Ascending aorta (tissue), 2 donors: Measurements from ENCODE around the gene MRPL51. TPM values are rescaled to one million over a fixed set of nuclear protein-coding genes. Genes with fewer than 3 reads are reported as not detected.

ENCODE experiments used
- DNase-seq, 2 donors: peaks; one replicate each; pipeline ENCODE4 v3.0.0-alpha.2; 2019; ENCODE audit warnings: low spot score in 2 of 2
- H3K27ac ChIP-seq, 2 donors: fragments of 200-600 bp; sonication (generic); one replicate each; pipeline ENCODE4 v1.5.1; 2016 to 2017; ENCODE audit warnings: mild to moderate bottlenecking in 1 of 2
- H3K27me3 ChIP-seq: fragments of 200-600 bp; sonication (generic); one replicate; pipeline ENCODE4 v1.5.1; 2017
- H3K36me3 ChIP-seq, 2 donors: fragments of 200-600 bp; sonication (generic); one replicate each; pipeline ENCODE4 v1.5.1; 2016
- H3K4me1 ChIP-seq, 2 donors: fragments of 200-600 bp; sonication (generic); one replicate each; pipeline ENCODE4 v1.5.1; 2016 to 2017; ENCODE audit warnings: mild to moderate bottlenecking in 1 of 2
- H3K4me3 ChIP-seq, 2 donors: fragments of 200-600 bp; sonication (generic); one replicate each; pipeline ENCODE4 v1.5.1; 2016 to 2017; ENCODE audit warnings: mild to moderate bottlenecking in 1 of 2
- H3K9me3 ChIP-seq, 2 donors: fragments of 200-600 bp; sonication (generic); one replicate each; pipeline ENCODE4 v1.5.1; 2016
- intact Hi-C: fragments of 100-400 bp; cut with DNase I; formaldehyde crosslinking; loops from one replicate; pipeline ENCODE4 v1.15.1; 2023
- total RNA-seq: library from RNA; depleted of rRNA; stranded (reverse); fragments of >200 nt; gene quantifications from one replicate; pipeline ENCODE4 v1.1.0, GENCODE V29; 2016
- TF ChIP-seq, protein P1 (sequence below), 3 experiments: fragments of 200-600 bp in 2 of 3; fragments of 450-650 bp in 1 of 3; sonication (generic) in 2 of 3; IDR thresholded peaks; one replicate each; pipeline ENCODE4 v1.5.1; 2016 to 2019; ENCODE audit warnings: antibody characterized with exemption in 3 of 3, mild to moderate bottlenecking in 1 of 3, moderate library complexity in 1 of 3

The MRPL51 gene
- total RNA-seq, 1 donor from 2014 or later: 112 TPM

DNA sequence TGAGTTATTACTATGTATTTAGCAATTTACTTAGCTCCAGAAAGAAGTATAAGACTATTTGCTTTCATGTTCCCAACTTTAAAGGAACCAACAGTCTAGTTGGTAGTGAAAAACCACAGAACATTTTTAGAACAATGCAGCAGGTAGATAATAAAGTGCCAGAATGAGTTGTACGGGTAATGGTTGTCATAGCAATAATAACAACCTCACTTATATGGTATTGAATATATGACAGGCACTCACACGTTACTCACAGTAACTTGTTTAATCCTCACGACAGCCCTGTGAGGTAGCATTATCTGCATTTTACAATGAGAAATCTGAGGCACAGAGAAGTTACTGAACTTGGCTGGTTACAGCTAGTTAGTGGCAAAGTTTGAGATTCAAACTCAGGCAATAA lies 30.6 kb upstream of the MRPL51 start:
- H3K27me3 ChIP-seq: no peaks in the 10 kb centered on the region
- intact Hi-C loops: no loop called here
- H3K27ac ChIP-seq: no peak overlapping the region
- peaks cover 84 to 91% of the 10 kb centered on the region in 2 donors for H3K36me3 ChIP-seq
- H3K4me1 ChIP-seq: no peaks in the 10 kb centered on the region
- H3K9me3 ChIP-seq: no peaks in the 10 kb centered on the region
- TF ChIP-seq, protein P1, sequence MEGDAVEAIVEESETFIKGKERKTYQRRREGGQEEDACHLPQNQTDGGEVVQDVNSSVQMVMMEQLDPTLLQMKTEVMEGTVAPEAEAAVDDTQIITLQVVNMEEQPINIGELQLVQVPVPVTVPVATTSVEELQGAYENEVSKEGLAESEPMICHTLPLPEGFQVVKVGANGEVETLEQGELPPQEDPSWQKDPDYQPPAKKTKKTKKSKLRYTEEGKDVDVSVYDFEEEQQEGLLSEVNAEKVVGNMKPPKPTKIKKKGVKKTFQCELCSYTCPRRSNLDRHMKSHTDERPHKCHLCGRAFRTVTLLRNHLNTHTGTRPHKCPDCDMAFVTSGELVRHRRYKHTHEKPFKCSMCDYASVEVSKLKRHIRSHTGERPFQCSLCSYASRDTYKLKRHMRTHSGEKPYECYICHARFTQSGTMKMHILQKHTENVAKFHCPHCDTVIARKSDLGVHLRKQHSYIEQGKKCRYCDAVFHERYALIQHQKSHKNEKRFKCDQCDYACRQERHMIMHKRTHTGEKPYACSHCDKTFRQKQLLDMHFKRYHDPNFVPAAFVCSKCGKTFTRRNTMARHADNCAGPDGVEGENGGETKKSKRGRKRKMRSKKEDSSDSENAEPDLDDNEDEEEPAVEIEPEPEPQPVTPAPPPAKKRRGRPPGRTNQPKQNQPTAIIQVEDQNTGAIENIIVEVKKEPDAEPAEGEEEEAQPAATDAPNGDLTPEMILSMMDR (IDR thresholded peaks at IDR 0.05): no peak
- DNase-seq: no peak
- no peak overlapping the region for H3K4me3 ChIP-seq

GRCh38 chr12:6522193-6522592 lies 29.1 kb upstream of the MRPL51 start:
- peaks cover 77 to 89% of the 10 kb centered on the region in 2 donors for H3K36me3 ChIP-seq
- TF ChIP-seq, protein P1 (IDR thresholded peaks at IDR 0.05): no peak
- DNase-seq: no peak
- H3K4me3 ChIP-seq: no peak overlapping the region
- no peak overlapping the region for H3K27ac ChIP-seq
- intact Hi-C loops: no loop called here
- no peaks in the 10 kb centered on the region for H3K9me3 ChIP-seq
- no peaks in the 10 kb centered on the region for H3K27me3 ChIP-seq
- no peaks in the 10 kb centered on the region for H3K4me1 ChIP-seq

GRCh38 chr12:6520186-6520585 lies 27.1 kb upstream of the MRPL51 start:
- Histone ChIP-seq H3K36me3 (peaks cover 70 to 89% of the 10 kb centered on the region in 2 donors), H3K9me3 (no peaks in the 10 kb centered on the region), H3K27ac (no peak overlapping the region), H3K27me3 (no peaks in the 10 kb centered on the region), H3K4me1 (no peaks in the 10 kb centered on the region), H3K4me3 (no peak overlapping the region)
- TF ChIP-seq, protein P1 (IDR thresholded peaks at IDR 0.05): no peak
- no peak for DNase-seq
- intact Hi-C loops: no loop called here

- intact Hi-C loops: no loop called here
- peak overlapping the region; percentile 86 to 94 for H3K27ac ChIP-seq
- DNase-seq: no peak
- TF ChIP-seq, protein P1 (IDR thresholded peaks at IDR 0.05): no peak
- peaks cover 25% of the 10 kb centered on the region in 2 donors for H3K36me3 ChIP-seq
- peaks cover 6 to 8% of the 10 kb centered on the region in 2 donors for H3K4me1 ChIP-seq
- H3K27me3 ChIP-seq: no peaks in the 10 kb centered on the region
- no peaks in the 10 kb centered on the region for H3K9me3 ChIP-seq
- no peak overlapping the region for H3K4me3 ChIP-seq
Observed at GRCh38 chr12:6508087-6508486, 15.0 kb upstream of the MRPL51 start.

DNA sequence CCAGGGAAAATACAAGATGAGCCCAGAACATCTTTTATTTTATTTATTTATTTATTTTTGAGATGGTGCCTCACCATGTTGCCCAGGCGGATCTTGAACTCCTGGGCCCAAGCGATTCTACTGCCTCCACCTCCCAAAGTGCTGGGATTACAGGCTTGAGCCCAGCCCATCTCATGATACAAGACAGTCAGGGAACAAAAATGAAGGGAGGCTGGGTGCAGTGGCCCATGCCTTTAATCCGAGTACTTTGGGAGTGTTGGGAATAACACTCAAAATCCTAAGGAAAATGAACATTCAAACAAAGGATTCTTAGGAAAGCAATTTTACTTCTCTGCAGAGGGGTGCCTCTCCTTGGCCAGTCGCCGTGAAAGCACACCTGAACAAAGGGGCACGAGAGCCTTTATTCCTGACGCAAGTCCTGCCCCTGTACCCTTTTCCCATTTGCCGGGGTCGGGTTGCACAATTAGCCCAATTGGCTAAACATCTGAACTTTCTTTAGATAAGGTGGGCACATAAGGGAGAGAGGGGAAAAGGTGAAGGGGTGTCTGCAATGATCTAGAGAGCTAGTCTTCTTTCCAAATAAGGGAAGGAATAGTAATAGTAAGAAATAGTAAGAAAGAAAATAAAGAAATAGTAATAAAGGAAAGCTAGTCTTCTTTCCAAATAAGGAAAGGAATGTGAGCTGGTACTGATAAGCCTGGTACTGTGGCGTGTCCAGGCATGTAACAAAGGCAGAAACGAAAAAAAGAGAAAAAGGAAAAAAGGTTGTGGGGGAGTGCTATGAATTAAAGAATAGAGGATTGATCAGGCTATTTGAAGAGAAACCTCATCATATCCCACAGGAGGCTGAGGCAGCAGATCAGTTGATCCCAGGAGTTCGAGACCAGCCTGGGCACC lies 14.3 kb upstream of the MRPL51 start:
- Histone ChIP-seq H3K27ac (peak overlapping the region; percentile 86 to 94), H3K4me3 (no peak overlapping the region), H3K4me1 (peaks cover 6 to 8% of the 10 kb centered on the region in 2 donors), H3K9me3 (no peaks in the 10 kb centered on the region), H3K27me3 (no peaks in the 10 kb centered on the region), H3K36me3 (peaks cover 18 to 23% of the 10 kb centered on the region in 2 donors)
- DNase-seq: no peak
- intact Hi-C loops: no loop called here
- TF ChIP-seq, protein P1 (IDR thresholded peaks at IDR 0.05): no peak
